Kidney (tissue), 14 donors: Measurements from ENCODE around the gene ARMH2. TPM values are rescaled to one million over a fixed set of nuclear protein-coding genes. Genes with fewer than 3 reads are reported as not detected.
"Not testable (repeated sequence)": the region's sequence is repeated elsewhere in the genome, so short reads cannot be mapped to it uniquely, and the experiment has no call there.

Source experiments
- DNase-seq, 5 donors: peaks; one replicate each; pipeline ENCODE4 v3.0.0-alpha.2; 2013 to 2020
- FAIRE-seq: peaks from 2 replicates; lab custom pipeline; 2012; peaks lifted over from hg19 to GRCh38; lab: Jason Lieb, UNC
- H3K27ac ChIP-seq, 2 donors: one replicate each; pipeline ENCODE4 v1.7.0; 2013; ENCODE audit warnings: low read depth in 2 of 2, low read length in 2 of 2, inconsistent platforms in 1 of 2
- H3K27me3 ChIP-seq: one replicate; pipeline ENCODE4 v1.7.1; 2013; ENCODE audit warnings: low read length, inconsistent platforms; ENCODE audit not compliant: control insufficient read depth, insufficient read depth
- H3K36me3 ChIP-seq, 3 donors: one replicate each; pipeline versions ENCODE4 v1.7.0 to v1.7.1; 2013; ENCODE audit warnings: low read length in 3 of 3, control low read depth in 1 of 3, inconsistent platforms in 1 of 3; ENCODE audit not compliant: insufficient read depth in 3 of 3, control insufficient read depth in 2 of 3
- H3K4me1 ChIP-seq, 3 donors: one replicate each; pipeline versions ENCODE4 v1.7.0 to v1.7.1; 2013; ENCODE audit warnings: low read length in 3 of 3, inconsistent platforms in 1 of 3, low read depth in 1 of 3; ENCODE audit not compliant: control insufficient read depth in 2 of 3, insufficient read depth in 2 of 3
- H3K4me3 ChIP-seq, 3 donors: one replicate each; pipeline versions ENCODE4 v1.7.0 to v1.8.1; 2013; ENCODE audit warnings: low read length in 3 of 3, control low read depth in 1 of 3, inconsistent platforms in 1 of 3
- H3K9ac ChIP-seq, 3 donors: one replicate each; pipeline versions ENCODE4 v1.7.0 to v1.7.1; 2013; ENCODE audit warnings: low read length in 3 of 3, control low read depth in 1 of 3, inconsistent platforms in 1 of 3
- H3K9me3 ChIP-seq, 3 donors: one replicate each; pipeline versions ENCODE4 v1.7.0 to v1.7.1; 2013; ENCODE audit warnings: low read length in 3 of 3, control low read depth in 1 of 3, inconsistent platforms in 1 of 3; ENCODE audit not compliant: control insufficient read depth in 2 of 3, insufficient read depth in 1 of 3
- CTCF ChIP-seq: IDR thresholded peaks from 3 replicates; pipeline ENCODE4 v1.5.1; 2012; ENCODE audit warnings: mild to moderate bottlenecking, moderate library complexity, borderline replicate concordance; ENCODE audit not compliant: insufficient read depth; ENCODE audit errors: extremely low read depth
- intact Hi-C: fragments of 100-400 bp; cut with DNase I; formaldehyde crosslinking; loops from one replicate; pipeline ENCODE4 v1.11.1; 2022
- polyA plus RNA-seq: library from polyadenylated mRNA; stranded (reverse); fragments of 350-450 nt; fragmentation: Illumina TruSeq; extraction: RNeasy Lipid Tissue Mini Kit (QIAGEN cat#74804); gene quantifications from one replicate; pipeline ENCODE4 v1.2.3, GENCODE V29; 2014; ENCODE audit warnings: low read depth, low replicate concordance; ENCODE audit not compliant: insufficient read depth
- total RNA-seq: library from RNA; stranded (reverse); fragmentation: NEBNext Ultra II Directional; extraction: Animal tissue kit (Norgen Biotek cat#: 25700); gene quantifications from one replicate; pipeline ENCODE4 v1.2.1, GENCODE V29; 2021
- donor health status: control.
- donor health status: control.
- donor health status: control.
- donor health status: control.
- donor health status: control.
- donor health status: DM: yes; HTN: yes; CAD: no.
- donor health status: Normal renal cell carcinoma (clear cell type).

Gene ARMH2
- total and polyA plus RNA-seq, 2 donors from 2014 or later, result not detected

- FAIRE-seq (no peak), DNase-seq (peak; percentile 97 to 99 (median 98))
- no peak for TF ChIP-seq CTCF
- Histone ChIP-seq H3K4me1 (peaks cover 0 to 3% (median 0%) of the 10 kb centered on the region in 3 donors), H3K27me3 (no peaks in the 10 kb centered on the region), H3K36me3 (no peaks in the 10 kb centered on the region), H3K4me3 (peak within 1 kb of the TSS; percentile 93 to 100 (median 100)), H3K27ac (peak within 1 kb of the TSS; percentile 97 to 98), H3K9me3 (no peaks in the 10 kb centered on the region), H3K9ac (peak within 1 kb of the TSS; percentile 82 to 100 (median 99))
- intact Hi-C loops, result no loop called here
Observed at GRCh38 chr6:24774696-24775519, 23.8 kb downstream of the ARMH2 start, which contains the start of gene GMNN. Gene GMNN (plus strand): TSS chr6:24774937. CDS start chr6:24777247, 2,310 bp downstream.

GRCh38 chr6:24768361-24768760 is 30.4 kb downstream of the ARMH2 start:
- H3K9me3 ChIP-seq, result no peaks in the 10 kb centered on the region
- no peaks in the 10 kb centered on the region for H3K27me3 ChIP-seq
- FAIRE-seq (no peak), DNase-seq (no peak)
- no peak overlapping the region for H3K9ac ChIP-seq
- no peaks in the 10 kb centered on the region for H3K36me3 ChIP-seq
- no peak overlapping the region for H3K4me3 ChIP-seq
- H3K4me1 ChIP-seq, result no peaks in the 10 kb centered on the region
- TF ChIP-seq CTCF, result no peak
- intact Hi-C loops, result loop anchor here (10.0 kb wide), 1 partner anchor 184 kb away; no protein-coding TSS in a partner anchor
- no peak overlapping the region for H3K27ac ChIP-seq

GRCh38 chr6:24766680-24767462 is 31.8 kb downstream of the ARMH2 start:
- TF ChIP-seq CTCF, result peak; percentile 35
- Histone ChIP-seq H3K27ac (no peak overlapping the region), H3K4me1 (no peaks in the 10 kb centered on the region), H3K36me3 (no peaks in the 10 kb centered on the region), H3K9ac (no peak overlapping the region), H3K4me3 (no peak overlapping the region), H3K27me3 (no peaks in the 10 kb centered on the region), H3K9me3 (no peaks in the 10 kb centered on the region)
- intact Hi-C loops, result loop anchor here (10.0 kb wide), 1 partner anchor 182 kb away; no protein-coding TSS in a partner anchor
- FAIRE-seq (peak; percentile 77), DNase-seq (peak in 2 of 5 donors; percentile 25 to 33)

- H3K27ac ChIP-seq, H3K9me3 ChIP-seq, DNase-seq, H3K4me3 ChIP-seq, H3K9ac ChIP-seq, FAIRE-seq, H3K36me3 ChIP-seq, H3K27me3 ChIP-seq, H3K4me1 ChIP-seq: not testable (repeated sequence)
- intact Hi-C loops, result loop anchor here (10.0 kb wide), 1 partner anchor 181 kb away; no protein-coding TSS in a partner anchor
Observed at GRCh38 chr6:24765968-24766367, 32.7 kb downstream of the ARMH2 start.

- H3K4me1 ChIP-seq, H3K27ac ChIP-seq, H3K4me3 ChIP-seq, H3K27me3 ChIP-seq, H3K9me3 ChIP-seq, H3K36me3 ChIP-seq, DNase-seq, FAIRE-seq, H3K9ac ChIP-seq: not testable (repeated sequence)
- intact Hi-C loops, result loop anchor here (10.0 kb wide), 1 partner anchor 180 kb away; no protein-coding TSS in a partner anchor
Observed at GRCh38 chr6:24764833-24765828, 33.6 kb downstream of the ARMH2 start.
